K562 (cell line): Measurements from ENCODE around the gene SPTSSA. TPM values are rescaled to one million over a fixed set of nuclear protein-coding genes. Genes with fewer than 3 reads are reported as not detected.
A peak's percentile ranks its signal among the peaks of the same experiment; 100 is the strongest.
"Not testable (repeated sequence)": the region's sequence is repeated elsewhere in the genome, so short reads cannot be mapped to it uniquely, and the experiment has no call there.

Experiments
- ATAC-seq: fragments of 200-7000 bp; cut with Tn5 transposase; 3 replicates; pipeline ENCODE4 v1.9.1; 2020; ENCODE audit warnings: moderate library complexity
- BruUV-seq: library from RNA; stranded (reverse); fragments of 400-500 nt; replicated peaks from 2 replicates; lab custom pipeline; 2021; lab: Mats Ljungman, UMichigan
- CTCF ChIA-PET: fragments of 300-600 bp; formaldehyde crosslinking; extraction: SDS; loops from one replicate; lab custom pipeline; 2021; ENCODE audit warnings: low intra/inter-chr PET ratio; lab: Yijun Ruan, JAX
- POLR2A ChIA-PET: fragments of 300-600, 350-650 bp; sonication (Branson Sonifier 250); formaldehyde crosslinking; extraction: SDS; loops from one replicate; lab custom pipeline; 2021; ENCODE audit warnings: antibody characterized with exemption, inconsistent platforms; lab: Yijun Ruan, JAX
- DNase-seq, 4 experiments: peaks; one replicate each; pipeline versions ENCODE4 v3.0.0 to v3.0.0-alpha.2; 2011 to 2018; ENCODE audit warnings: low spot score in 3 of 4, mixed read lengths in 3 of 4; ENCODE audit errors: extremely low read depth in 1 of 4
- FAIRE-seq: peaks from 2 replicates; lab custom pipeline; 2011; peaks lifted over from hg19 to GRCh38; lab: Jason Lieb, UNC
- H2AFZ ChIP-seq: 2 replicates; pipeline ENCODE4 v1.6.0; 2011; ENCODE audit warnings: low read depth, low read length, control low read depth, inconsistent platforms
- H3K27ac ChIP-seq: fragments of 200-600 bp; 3 replicates; pipeline ENCODE4 v1.8.0; 2011; ENCODE audit warnings: low read depth, mild to moderate bottlenecking, control low read depth, inconsistent platforms, low read length, moderate library complexity, mixed read lengths; ENCODE audit errors: extremely low read depth
- H3K27me3 ChIP-seq, 2 experiments: fragments of 300-600 bp in 1 of 2; 2 replicates in 1 of 2; 3 replicates in 1 of 2; pipeline versions ENCODE4 v1.6.0 to v1.8.0; 2011; ENCODE audit warnings: inconsistent platforms in 2 of 2, low read length in 2 of 2, mild to moderate bottlenecking in 1 of 2, mixed read lengths in 1 of 2, moderate library complexity in 1 of 2; ENCODE audit not compliant: control insufficient read depth in 2 of 2, insufficient read depth in 2 of 2
- H3K36me3 ChIP-seq: fragments of 300-600 bp; 3 replicates; pipeline ENCODE4 v1.8.0; 2011; ENCODE audit warnings: mild to moderate bottlenecking, low read length, inconsistent platforms; ENCODE audit not compliant: control insufficient read depth, insufficient read depth
- H3K4me1 ChIP-seq, 2 experiments: fragments of 200-600 bp in 1 of 2; replicated peaks in 1 of 2; 2 replicates in 1 of 2; 3 replicates in 1 of 2; pipeline versions ENCODE4 v1.5.1 to v1.8.0; 2011; ENCODE audit warnings: inconsistent platforms in 2 of 2, low read length in 2 of 2, mild to moderate bottlenecking in 1 of 2, mixed read lengths in 1 of 2, moderate library complexity in 1 of 2; ENCODE audit not compliant: control insufficient read depth in 2 of 2, insufficient read depth in 2 of 2
- H3K4me2 ChIP-seq: 2 replicates; pipeline ENCODE4 v1.6.1; 2011; ENCODE audit warnings: low read length, control low read depth, inconsistent platforms, mixed read lengths; ENCODE audit not compliant: insufficient read depth
- H3K4me3 ChIP-seq: fragments of 200-600 bp; sonication (generic), shearing (Covaris generic); 2 replicates; pipeline ENCODE4 v1.5.1; 2016; ENCODE audit warnings: control low read depth, inconsistent platforms
- H3K79me2 ChIP-seq: fragments of 200-600 bp; 3 replicates; pipeline ENCODE4 v1.8.0; 2011; ENCODE audit warnings: low read length, inconsistent platforms; ENCODE audit not compliant: control insufficient read depth, insufficient read depth
- H3K9ac ChIP-seq, 2 experiments: 2 replicates each; pipeline versions ENCODE4 v1.6.0 to v1.6.1; 2011; ENCODE audit warnings: low read depth in 2 of 2, low read length in 2 of 2, control low read depth in 1 of 2, inconsistent platforms in 1 of 2, mild to moderate bottlenecking in 1 of 2, mixed read lengths in 1 of 2; ENCODE audit not compliant: insufficient read depth in 1 of 2
- H3K9me1 ChIP-seq: one replicate; pipeline ENCODE4 v1.6.0; 2011; ENCODE audit warnings: inconsistent platforms, mild to moderate bottlenecking, low read length, moderate library complexity; ENCODE audit not compliant: control insufficient read depth, insufficient read depth
- H3K9me3 ChIP-seq: replicated peaks from 2 replicates; pipeline ENCODE4 v1.5.1; 2011; ENCODE audit warnings: low read depth, low read length, inconsistent platforms; ENCODE audit not compliant: control insufficient read depth, insufficient read depth
- H4K20me1 ChIP-seq: replicated peaks from 2 replicates; pipeline ENCODE4 v1.6.1; 2011; ENCODE audit warnings: low read length, inconsistent platforms, mixed read lengths; ENCODE audit not compliant: control insufficient read depth, insufficient read depth
- CEBPG ChIP-seq, 3 experiments: fragments of 200-800 bp in 1 of 3; sonication (Bioruptor generic) in 1 of 3; sonication (generic) in 1 of 3; formaldehyde crosslinking in 1 of 3; IDR thresholded peaks in 2 of 3; conservative IDR thresholded peaks in 1 of 3; 2 replicates each; pipeline versions ENCODE4 v1.6.1 to v1.8.0; 2016 to 2022; ENCODE audit warnings: missing compliant biosample characterization in 2 of 3, missing genetic modification characterization in 2 of 3, mild to moderate bottlenecking in 1 of 3, missing genetic modification reagents in 1 of 3
- WGBS: fragments of 100-300 bp; shearing (Covaris generic); methylation state at CpG from one replicate; pipeline ENCODE4 v1.1.6; 2016; ENCODE audit warnings: low coverage, mixed read lengths; ENCODE audit not compliant: insufficient coverage; ENCODE audit errors: missing lambda C conversion rate; 5-methylcytosine and 5-hydroxymethylcytosine counted together
- in situ Hi-C: fragments of 300-500 bp; cut with MboI; formaldehyde crosslinking; loops from 4 replicates; pipeline ENCODE4 v1.15.0; 2018; ENCODE audit warnings: inconsistent platforms, mixed read lengths
- intact Hi-C: fragments of 100-400 bp; cut with micrococcal nuclease; formaldehyde crosslinking; loops from 2 replicates; pipeline ENCODE4 v1.14.2; 2022
- polyA plus RNA-seq, 8 experiments: library from polyadenylated mRNA; depleted of rRNA in 4 of 8; stranded (reverse) in 5 of 8; unstranded in 3 of 8; fragments of >200 nt; fragmentation: Nextera tagmentation in 2 of 8; fragmentation: Illumina TruSeq in 1 of 8; extraction: Ambion mirVana in 2 of 8; extraction: Trizol in 1 of 8; gene quantifications; 2 replicates each; pipeline versions ENCODE4 v1.2.1 to v1.2.3, GENCODE V29; 2011 to 2014; ENCODE audit warnings: inconsistent platforms in 1 of 8, missing spikeins in 1 of 8
- total RNA-seq, 7 experiments: library from RNA; depleted of rRNA in 6 of 7; stranded (reverse); fragments of >200 nt in 6 of 7; fragmentation: Illumina TruSeq in 2 of 7; extraction: Trizol in 2 of 7; gene quantifications; 2 replicates each; pipeline versions ENCODE4 v1.2.1 to v1.2.3, GENCODE V29; 2011 to 2021; ENCODE audit warnings: low replicate concordance in 1 of 7
- TF ChIP-seq, protein P1 (sequence below), 2 experiments: fragments of 450-650 bp in 1 of 2; sonication (generic) in 1 of 2; formaldehyde crosslinking in 1 of 2; IDR thresholded peaks in 1 of 2; conservative IDR thresholded peaks in 1 of 2; 2 replicates each; pipeline versions ENCODE4 v1.6.1 to v1.8.1; 2016 to 2023; ENCODE audit warnings: mild to moderate bottlenecking in 2 of 2, moderate library complexity in 2 of 2, inconsistent platforms in 1 of 2, missing genetic modification reagents in 1 of 2

SPTSSA gene
- total and polyA plus RNA-seq, 9 of the 15 experiments (the other 6 are each of a cell fraction or from before 2014, with no cell fraction given) = 6.8 to 35.7 (median 22.0) TPM

DNA sequence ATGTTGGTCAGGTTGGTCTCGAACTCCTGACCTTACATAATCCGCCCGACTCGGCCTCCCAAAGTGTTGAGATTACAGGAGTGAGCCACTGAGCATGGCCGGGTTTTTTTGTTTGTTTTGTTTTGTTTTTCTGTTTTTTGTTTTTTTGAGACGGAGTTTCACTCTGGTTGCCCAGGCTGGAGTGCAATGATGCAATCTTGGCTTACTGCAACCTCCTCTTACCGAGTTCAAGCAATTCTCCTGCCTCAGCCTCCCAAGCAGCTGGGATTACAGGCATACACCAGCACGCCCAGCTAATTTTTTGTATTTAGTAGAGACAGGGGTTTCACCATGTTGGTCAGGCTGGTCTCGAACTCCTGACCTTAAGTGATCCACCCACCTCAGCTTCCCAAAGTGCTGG lies 42.0 kb upstream of the SPTSSA start:
- FAIRE-seq; H3K27ac ChIP-seq; H3K4me1 ChIP-seq; BruUV-seq; H4K20me1 ChIP-seq; H3K9ac ChIP-seq; intact Hi-C loops; H3K27me3 ChIP-seq; in situ Hi-C loops; H3K9me3 ChIP-seq; H3K36me3 ChIP-seq; DNase-seq; H3K4me3 ChIP-seq; H3K79me2 ChIP-seq; H3K9me1 ChIP-seq; H3K4me2 ChIP-seq; ATAC-seq; H2AFZ ChIP-seq; TF ChIP-seq CEBPG (tag; conservative IDR thresholded peaks at IDR 0.05 in 1 of 2, IDR thresholded peaks at IDR 0.05 in 1 of 2): not testable (repeated sequence)
- 51% methylated on average over 9 of the region's 9 CpGs for WGBS
- TF ChIP-seq CEBPG (CRISPR knock-in tag; IDR thresholded peaks at IDR 0.05) = peak; percentile 8; the same call in 1 of the 2 replicates
- TF ChIP-seq, protein P1, sequence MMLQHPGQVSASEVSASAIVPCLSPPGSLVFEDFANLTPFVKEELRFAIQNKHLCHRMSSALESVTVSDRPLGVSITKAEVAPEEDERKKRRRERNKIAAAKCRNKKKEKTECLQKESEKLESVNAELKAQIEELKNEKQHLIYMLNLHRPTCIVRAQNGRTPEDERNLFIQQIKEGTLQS (IDR thresholded peaks at IDR 0.05) = peak; percentile 40
- TF ChIP-seq, protein P1 (CRISPR knock-in tag; conservative IDR thresholded peaks at IDR 0.05) = not testable (repeated sequence)
- TF ChIP-seq, all 486 proteins: peak for 2; not testable (repeated sequence) for 484
- POLR2A ChIA-PET, CTCF ChIA-PET: not testable (repeated sequence)
